IMR-90 (cell line): ENCODE measurements around the gene SLC35E3.

Experiments used
- BHLHE40 ChIP-seq: fragments of 150-350 bp; IDR thresholded peaks from 2 replicates; pipeline ENCODE4 v1.6.1; 2016; ENCODE audit warnings: mild to moderate bottlenecking, low read depth, low read length
- CEBPB ChIP-seq: IDR thresholded peaks from 2 replicates; pipeline ENCODE4 v1.6.1; 2012; ENCODE audit warnings: low read depth, low read length, improper control_type of control experiment
- CHD1 ChIP-seq: IDR thresholded peaks from 2 replicates; pipeline ENCODE4 v1.6.1; 2012; ENCODE audit warnings: low read depth, low read length, improper control_type of control experiment
- CTCF ChIP-seq: conservative IDR thresholded peaks from 2 replicates; pipeline ENCODE4 v1.5.1; 2012; ENCODE audit warnings: mild to moderate bottlenecking, low read depth, low read length, improper control_type of control experiment
- MAFK ChIP-seq: IDR thresholded peaks from 2 replicates; pipeline ENCODE4 v1.6.1; 2012; ENCODE audit warnings: low read depth, low read length, improper control_type of control experiment
- MAZ ChIP-seq: IDR thresholded peaks from 2 replicates; pipeline ENCODE4 v1.6.1; 2012; ENCODE audit warnings: low read depth, mild to moderate bottlenecking, low read length, improper control_type of control experiment, moderate library complexity, borderline replicate concordance
- MXI1 ChIP-seq: IDR thresholded peaks from 2 replicates; pipeline ENCODE4 v1.6.1; 2012; ENCODE audit warnings: low read depth, mild to moderate bottlenecking, low read length, moderate library complexity, borderline replicate concordance
- NFE2L2 ChIP-seq: fragments of 150-350 bp; IDR thresholded peaks from 2 replicates; pipeline ENCODE4 v1.6.1; 2016; ENCODE audit warnings: low read depth, mild to moderate bottlenecking, low read length
- POLR2A ChIP-seq: IDR thresholded peaks from 2 replicates; pipeline ENCODE4 v1.6.1; 2012; ENCODE audit warnings: mild to moderate bottlenecking, low read depth, low read length
- RAD21 ChIP-seq: IDR thresholded peaks from 2 replicates; pipeline ENCODE4 v1.6.1; 2012; ENCODE audit warnings: low read length, improper control_type of control experiment
- RCOR1 ChIP-seq: IDR thresholded peaks from 2 replicates; pipeline ENCODE4 v1.6.1; 2012; ENCODE audit warnings: mild to moderate bottlenecking, low read length, improper control_type of control experiment; ENCODE audit not compliant: insufficient replicate concordance
- RFX5 ChIP-seq: IDR thresholded peaks from 2 replicates; pipeline ENCODE4 v1.8.0; 2012; ENCODE audit warnings: low read depth, mild to moderate bottlenecking, low read length, moderate library complexity
- SMC3 ChIP-seq: fragments of 150-350 bp; IDR thresholded peaks from 2 replicates; pipeline ENCODE4 v1.6.1; 2016; ENCODE audit warnings: low read depth, mild to moderate bottlenecking, antibody characterized with exemption, low read length, moderate library complexity
- USF2 ChIP-seq: fragments of 150-350 bp; IDR thresholded peaks from 2 replicates; pipeline ENCODE4 v1.6.1; 2017; ENCODE audit warnings: mild to moderate bottlenecking, antibody characterized with exemption, low read length, low read depth

GRCh38 chr12:68775121-68775630 lies 29.2 kb downstream of the SLC35E3 start:
- TF ChIP-seq CTCF (no peak), NFE2L2 (no peak), POLR2A (no peak), MAZ (no peak), RAD21 (no peak), SMC3 (no peak), CEBPB (no peak), USF2 (no peak), CHD1 (no peak), MXI1 (no peak), BHLHE40 (no peak), RFX5 (no peak), MAFK (no peak), RCOR1 (no peak)
